NCI-H69 (cell line): ENCODE measurements around the gene ADGRG6.

Experiments used
- DNase-seq: peaks from one replicate; lab custom pipeline; 2025; lab: John Stamatoyannopoulos, UW

The ADGRG6 gene

DNA sequence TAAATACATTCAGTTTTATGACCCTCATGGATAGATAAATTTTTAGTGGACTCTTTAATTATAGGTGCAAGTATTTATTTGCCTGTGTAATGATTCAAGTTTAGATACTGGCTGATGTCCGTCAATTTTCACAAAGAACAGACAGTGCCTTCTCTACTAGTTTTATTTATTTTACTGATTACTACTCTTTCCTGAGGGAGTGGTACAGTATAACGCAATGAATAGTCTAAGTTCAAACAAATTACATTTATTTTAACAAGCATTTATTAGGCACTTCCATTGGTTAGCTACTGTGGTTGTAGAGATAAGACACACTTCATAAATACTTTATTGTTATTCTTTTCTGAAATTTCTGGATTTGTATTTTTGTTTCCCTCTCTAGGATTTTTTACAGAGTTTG, 74.3 kb downstream of the ADGRG6 start:
- no peak for DNase-seq

DNA sequence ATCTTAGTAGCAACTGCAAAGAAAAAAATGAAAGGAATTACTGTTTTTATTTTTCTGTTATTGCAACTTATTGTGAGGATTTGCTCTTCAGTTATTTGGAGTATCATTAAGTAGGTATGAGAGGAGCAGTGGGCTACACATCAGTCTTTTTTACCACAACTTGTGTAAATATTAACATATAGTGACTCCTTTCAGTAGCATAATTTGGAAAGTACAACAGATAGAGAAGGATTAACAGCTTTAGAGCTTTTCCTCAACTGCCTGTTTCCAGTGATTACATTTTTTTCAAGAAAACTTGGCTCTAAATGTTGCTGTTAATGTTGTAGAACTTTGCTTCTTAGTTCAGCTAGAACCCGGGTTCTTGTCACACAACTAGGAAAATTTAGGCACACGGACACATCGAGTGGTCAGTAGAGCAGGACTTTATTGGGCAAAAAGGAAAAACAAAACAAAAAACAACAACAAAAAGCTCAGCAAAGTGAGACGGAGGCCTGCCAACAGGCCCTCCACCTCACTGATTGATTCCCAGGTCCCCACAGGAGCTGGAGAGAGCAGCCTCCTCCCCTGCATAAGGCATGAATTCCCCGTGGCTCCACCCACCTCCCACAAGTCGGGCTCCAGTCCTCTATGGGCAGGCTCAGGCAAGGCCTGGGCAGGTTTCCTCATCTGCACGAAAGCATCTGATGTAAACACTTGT, 75.1 kb downstream of the ADGRG6 start:
- DNase-seq, result peak; percentile 75

DNA sequence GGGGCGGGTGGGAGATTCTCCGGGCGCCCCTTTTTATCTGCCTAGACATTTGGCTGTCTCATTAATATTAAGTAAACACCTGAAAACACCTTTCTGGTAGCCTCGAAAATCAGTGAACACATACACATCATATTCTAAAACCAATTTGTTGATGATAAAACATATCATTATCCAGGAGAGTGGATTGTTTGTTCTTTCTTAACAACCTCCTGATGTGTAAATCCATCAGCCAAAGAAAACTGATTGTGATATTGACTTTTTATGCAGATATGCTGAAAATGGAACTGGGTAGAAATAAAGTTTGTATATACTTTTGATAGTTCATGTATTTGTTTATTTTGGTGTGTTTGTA, 75.7 kb downstream of the ADGRG6 start:
- DNase-seq, result no peak

DNA sequence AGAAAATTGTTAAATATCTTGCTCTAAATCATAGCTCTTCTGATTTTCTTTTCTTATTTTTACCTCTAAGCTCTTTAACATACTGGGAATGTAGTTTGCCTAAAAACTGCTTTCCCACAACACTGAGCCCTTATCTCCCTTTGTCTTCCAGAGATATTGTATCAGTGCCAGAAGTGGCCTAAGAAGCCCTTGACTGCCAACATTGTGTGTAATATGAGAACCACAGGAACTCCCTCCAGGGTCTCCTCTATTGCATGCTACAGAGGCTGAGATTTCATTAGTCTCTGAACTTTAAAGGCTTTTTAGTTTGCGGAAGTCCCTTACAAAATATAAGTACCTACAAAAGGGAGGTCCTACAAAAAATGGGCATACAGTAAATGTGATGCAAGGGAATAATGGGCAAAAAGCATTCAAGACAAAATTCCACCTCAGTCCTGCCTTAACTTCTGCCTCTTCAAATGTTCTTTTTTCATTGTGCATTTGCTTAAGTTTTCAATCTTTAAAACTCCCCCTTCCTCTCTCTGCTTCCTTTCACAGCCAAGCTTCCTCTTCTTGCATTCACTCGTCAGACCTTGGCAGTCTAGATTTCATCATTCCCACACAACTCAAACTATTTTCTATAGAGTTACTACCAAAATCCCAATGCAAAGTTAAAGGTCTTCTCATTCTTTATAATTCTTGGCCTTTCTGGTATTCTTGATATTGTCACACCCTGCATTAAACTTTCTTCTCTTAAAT, 76.5 kb downstream of the ADGRG6 start:
- DNase-seq, result peak; percentile 32

DNA sequence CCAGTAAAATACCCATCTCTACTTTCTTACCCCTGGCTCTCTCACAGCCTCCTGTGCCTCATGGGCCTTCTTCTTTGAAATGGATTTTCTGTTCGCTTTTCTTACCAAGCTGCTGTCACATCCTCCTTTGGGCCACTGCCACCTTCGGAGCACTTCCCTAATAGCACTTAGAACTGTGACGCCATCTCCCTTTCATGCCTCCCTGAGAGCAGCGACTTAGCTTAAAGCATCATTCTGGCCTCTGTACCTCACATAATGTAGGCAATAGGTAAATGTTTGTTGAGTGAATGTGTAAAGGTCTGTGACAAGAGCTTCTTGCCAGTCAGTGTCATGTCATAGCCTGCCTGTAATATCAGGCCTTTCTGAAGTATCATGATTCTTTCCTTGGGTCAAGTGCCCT, 78.8 kb downstream of the ADGRG6 start:
- no peak for DNase-seq

DNA sequence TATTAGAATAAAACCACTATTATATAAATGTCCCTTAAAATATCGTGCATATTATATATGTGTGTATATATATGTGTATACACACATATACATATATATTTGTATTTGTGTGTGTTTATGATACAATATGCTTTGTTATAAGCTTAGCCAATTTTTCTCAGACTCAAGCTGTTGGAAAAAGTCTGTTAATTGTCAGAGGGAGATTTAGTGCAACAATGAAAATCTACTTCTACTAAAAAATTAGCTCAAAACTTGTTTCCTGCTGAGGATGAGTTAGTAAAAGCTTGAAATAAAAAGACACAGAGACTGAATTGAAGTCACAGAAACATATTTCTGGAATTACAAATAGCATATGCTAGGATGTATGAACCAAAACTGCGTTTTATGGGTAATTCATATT, 79.4 kb downstream of the ADGRG6 start:
- no peak for DNase-seq

DNA sequence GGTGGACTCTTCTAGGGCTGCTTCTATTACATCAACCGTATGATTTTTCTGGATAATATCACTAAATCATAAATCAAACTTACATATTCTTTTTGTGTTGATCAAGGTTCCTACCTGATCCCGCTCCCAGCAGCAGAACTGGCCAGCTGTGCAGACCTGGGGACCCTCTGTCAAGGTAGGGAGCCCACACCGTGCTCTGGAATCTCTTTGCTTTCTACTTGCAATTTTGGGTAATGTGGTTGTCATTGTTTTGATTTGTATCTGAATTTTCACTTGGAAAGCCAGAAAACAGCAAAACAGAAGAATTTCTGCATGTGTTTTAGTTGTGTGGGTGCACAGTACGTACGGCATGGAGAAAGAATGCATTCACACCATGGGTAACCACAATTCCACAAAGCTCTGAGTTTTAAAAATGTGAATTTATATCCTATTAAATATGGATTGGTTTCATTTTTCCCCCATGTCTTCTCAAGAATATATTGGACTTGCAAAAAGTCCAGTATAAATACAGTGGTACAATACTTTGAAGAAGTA, 80.1 kb downstream of the ADGRG6 start:
- no peak for DNase-seq

DNA sequence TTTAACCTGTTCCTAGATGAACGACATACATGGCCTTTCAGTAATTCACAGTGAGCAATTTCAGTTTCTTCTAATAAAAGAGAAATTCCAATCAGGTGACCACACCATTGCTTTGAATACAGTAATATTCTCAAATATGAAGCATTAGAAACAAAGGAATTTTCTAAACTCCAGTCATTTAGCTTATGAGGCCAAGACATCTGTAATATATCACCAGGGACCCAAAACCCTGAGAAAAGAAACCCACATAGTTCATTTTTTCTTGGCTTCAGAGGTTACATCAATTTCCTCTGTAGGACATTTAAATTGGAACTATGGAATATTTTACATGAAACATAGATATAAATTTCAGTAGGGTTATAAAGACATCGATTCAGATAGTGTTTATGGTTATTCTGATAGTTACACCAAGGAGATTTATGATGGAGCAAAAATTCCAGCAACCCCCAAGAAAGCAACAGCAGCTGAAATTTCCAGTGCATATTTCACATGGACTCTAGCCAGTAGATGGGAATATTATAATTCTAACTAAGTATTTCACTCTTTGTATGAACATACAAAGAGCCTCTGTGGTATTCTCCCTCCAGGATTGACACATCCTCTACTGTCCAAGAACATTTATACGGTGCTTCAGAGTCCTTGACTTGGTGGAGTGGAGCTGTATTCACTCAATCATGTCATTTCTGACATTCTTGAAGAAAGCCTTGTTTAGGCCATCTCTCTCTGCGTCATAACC, 82.9 kb downstream of the ADGRG6 start:
- DNase-seq, result no peak

DNA sequence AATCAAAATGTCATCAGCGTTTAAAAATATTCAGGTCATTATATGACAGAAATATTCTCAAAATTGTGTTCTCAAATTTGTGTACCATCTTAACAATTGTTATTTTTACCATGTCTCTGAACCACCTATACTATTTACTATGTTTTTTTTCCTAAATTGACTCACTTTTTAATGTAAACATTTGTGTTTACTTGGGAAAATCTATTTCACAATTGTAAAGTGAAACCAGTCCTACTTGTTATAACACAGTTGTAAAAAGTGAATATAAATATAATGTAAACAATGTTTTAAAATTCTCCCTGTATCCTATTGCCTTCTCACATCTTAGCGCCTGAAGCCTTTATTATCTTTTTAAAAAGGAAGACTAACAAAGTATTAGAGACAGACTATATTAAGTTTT, 83.5 kb downstream of the ADGRG6 start:
- no peak for DNase-seq

DNA sequence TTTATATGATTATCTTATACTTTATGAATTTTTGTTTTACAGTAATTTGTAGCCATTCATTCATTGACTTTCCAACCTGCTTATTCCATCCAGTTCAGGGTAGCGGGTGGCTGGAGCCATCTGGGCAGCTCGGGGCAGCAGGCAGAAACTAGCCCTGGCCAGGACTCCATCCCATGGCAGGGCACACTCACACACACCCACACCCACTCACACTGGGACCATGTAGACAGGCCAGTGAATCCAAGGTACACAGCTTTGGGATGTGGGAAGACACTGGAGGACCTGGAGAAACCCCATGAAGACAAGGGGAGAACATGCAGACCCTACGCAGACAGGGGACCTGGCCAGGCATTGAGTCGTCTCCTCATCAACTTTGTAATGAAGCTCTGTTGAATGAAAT, 84.8 kb downstream of the ADGRG6 start:
- no peak for DNase-seq

DNA sequence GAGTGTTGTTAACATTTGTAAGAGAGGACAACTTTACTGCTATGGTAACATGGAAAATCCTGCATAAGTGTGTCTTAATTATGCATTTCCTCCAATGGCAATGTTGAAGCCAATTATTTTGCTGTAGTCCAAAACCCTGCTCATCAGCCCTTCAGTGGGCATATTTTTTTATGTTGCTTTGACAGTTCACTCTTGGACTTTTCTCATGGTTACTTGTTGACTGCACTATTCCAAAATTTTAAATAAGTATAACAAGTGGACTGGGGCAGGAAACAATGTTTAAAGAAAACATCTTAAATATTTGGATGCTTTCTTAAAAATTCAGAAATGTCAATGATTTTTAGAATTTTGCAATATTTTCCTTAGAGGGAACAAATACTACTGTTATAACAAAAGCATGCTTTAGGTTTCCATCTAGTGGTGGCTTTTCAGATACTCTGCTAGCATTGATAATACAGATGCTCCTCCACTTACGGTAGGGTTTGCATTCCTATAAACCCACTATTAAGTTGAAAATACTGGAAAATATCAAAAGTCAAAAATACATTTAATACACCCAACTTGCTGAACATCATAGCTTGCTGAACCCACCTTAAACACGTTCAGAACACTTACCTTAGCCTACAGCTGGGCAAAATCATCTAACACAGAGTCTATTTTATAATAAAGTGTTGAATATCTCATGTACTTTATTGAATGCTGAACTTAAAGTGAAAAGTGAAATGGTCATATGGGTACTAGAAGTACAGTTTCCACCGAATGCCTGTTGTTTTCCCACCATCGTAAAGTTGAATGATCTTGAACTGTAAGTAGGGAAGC, 86.4 kb downstream of the ADGRG6 start:
- peak; percentile 55 for DNase-seq

DNA sequence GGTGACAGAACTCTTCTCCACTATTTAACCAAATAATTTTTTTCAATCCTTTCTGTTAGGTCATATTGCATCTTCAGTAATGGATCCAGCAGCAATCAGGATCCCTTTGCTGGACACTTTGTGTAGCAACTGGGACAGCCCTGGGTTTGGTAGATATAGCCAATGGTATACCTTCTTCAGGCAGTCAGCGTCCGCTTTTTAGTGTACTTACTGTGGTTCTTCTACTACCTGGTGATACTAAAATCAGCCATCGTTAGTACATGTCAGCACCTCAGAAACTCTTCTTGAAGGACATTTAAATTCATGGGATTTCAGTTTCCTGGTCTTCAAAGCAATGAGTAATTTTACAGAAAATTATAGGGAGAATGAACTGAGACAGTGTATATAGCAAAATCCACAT, 93.5 kb downstream of the ADGRG6 start:
- DNase-seq, result no peak

DNA sequence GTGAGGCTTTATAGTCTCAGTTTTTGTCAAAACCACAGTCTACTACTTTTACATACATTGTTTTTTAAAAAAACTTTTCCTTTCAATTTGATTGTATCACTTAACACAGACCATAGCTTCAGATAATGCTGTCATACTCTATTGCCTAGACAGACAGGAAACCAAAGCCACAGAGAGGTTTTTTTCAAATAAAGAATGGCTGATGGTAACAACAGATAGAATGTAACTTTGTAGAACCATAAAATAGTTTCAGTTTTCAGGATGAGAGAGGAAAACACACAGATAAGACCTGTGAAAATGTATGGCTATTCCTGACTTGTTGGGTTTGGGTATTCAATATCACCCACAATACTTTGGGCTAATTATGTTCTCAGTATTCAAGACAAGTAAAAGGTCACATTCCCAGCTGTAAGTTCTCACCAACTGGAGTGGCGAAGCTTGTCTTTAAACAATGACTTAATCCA, 94.0 kb downstream of the ADGRG6 start:
- peak; percentile 4 for DNase-seq

DNA sequence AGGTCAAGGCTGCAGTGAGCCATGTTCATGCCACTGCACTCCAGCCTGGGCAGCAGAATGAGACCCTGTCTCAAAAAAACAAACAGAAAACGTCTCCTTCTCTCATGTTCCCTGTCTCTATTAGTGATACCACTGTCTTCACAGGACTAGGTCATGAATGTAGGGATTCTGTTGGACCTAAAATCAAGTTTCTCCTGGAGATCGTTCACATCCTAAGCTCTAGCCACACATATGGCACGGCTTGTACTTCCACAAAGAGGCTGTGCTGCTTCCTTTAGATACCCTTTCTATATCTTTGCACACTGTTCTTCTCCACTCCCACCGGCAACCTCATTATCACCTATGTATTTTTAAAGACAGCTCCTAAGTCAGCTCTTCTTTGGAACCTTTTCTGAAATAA, 96.5 kb downstream of the ADGRG6 start:
- no peak for DNase-seq

DNA sequence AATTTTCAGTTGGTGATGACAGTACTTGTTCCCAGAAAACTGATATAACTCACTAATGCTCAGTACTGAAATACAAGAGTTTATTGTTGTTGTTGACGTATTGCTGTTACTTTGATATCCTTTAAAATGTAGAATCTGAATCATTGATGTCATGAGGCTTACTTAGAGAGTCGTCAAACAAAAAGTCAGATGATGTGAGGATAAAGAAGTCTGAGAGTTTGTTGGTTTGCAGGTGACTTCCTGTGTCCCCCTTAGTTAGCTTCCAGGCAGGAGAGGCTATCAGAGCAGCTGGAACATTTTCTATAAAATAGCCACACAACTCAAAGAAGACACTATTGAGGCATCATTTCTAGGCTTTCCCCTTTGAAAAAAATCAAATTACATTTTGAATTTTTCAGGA, 97.9 kb downstream of the ADGRG6 start:
- no peak for DNase-seq

DNA sequence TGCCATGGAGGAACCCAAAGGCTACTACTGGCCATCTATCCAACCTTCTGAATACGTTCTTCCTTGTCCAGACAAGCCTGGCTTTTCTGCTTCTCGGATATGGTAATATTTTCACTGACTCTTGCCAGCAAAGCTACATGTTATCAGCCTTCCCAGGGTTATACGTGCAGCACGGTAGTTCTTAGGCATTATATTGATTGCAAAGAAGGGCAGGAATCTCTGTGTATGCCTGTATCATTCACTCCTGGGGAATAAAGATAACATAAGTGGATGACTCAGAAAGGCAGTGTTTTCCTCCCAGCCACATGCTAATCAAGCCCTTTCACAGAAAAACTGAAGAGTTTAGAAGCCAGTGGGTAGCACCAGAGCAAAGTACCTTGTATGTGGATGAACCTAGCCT, 98.7 kb downstream of the ADGRG6 start:
- DNase-seq, result no peak

DNA sequence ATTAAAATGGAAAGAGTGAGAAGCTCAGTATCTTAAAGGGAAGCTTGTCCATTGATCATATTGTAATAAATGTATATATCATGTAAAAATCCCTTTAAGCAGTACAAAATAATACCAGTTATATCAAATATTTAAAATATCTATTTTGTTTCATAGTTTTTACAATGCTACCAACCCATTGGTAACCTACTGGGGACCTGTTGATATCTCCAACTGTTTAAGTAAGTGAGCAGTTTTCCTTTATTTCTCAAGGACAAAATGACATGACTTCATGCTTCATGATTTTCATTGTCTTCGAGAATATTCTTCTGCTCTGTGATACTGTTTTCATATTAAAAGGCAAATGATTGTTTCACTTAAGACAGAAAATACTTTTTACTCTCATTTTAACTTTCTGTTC, 100.0 kb downstream of the ADGRG6 start:
- no peak for DNase-seq

DNA sequence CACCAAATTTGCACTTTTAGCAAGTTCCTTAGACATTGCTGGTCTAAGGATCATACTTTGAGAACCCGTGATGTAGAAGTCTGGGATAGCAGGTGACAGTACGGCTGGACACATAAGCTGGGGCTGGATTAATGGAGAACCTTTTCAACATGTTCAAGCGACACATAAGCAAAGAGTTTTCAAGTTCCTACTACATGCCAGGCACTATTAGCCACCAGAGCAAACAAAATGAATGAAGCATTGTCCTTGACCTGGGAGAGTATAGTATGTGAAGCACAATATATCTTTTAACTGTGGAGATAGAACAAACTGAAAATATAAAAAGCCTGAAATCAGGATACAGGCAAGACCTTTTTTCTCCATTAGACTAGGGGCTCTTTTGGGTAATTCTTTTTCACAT, 102.9 kb downstream of the ADGRG6 start:
- DNase-seq, result no peak

DNA sequence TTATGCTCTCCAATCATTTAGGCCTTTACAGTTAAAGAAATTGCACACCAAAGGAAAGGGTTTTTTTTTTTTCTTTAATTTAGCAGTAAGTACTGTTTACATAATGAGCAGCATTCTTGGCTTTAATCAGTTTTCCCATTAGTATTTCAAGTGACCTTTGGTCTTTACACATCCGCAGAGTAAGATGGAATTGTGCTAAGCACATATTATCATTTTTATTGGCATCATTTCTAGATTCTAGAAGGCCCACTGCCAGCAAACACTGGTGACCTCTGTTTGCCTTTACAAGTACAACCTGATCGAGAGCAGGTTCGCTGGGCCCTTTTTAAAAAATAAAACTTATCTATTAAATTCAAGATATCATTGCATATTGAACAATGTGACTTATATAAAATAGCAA, 104.3 kb downstream of the ADGRG6 start:
- peak; percentile 8 for DNase-seq

DNA sequence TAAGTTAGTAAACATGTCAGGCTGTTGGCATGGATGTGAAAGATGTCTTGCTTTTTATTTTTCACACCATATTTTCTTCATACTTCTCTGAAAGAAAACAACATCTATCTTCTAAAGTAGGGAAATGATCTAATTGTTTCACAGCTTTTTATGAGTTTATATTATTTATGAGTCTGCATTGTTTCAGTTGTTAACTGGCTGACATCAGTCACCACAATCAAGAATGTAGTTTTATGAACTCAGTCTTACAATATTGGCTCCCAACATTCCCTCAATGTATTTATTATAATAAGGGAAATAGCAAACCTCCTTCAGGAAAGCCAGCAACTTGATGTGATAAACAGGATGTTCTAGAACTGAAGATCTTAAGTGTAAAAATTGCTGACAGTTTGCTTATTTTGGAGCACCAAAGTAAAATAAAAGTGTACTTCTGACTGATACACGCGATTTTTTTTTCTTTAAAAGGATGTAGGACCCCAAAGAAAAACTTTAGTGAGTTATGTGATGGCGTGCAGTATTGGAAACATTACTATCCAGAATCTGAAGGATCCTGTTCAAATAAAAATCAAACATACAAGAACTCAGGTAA, 106.0 kb downstream of the ADGRG6 start:
- DNase-seq, result no peak

DNA sequence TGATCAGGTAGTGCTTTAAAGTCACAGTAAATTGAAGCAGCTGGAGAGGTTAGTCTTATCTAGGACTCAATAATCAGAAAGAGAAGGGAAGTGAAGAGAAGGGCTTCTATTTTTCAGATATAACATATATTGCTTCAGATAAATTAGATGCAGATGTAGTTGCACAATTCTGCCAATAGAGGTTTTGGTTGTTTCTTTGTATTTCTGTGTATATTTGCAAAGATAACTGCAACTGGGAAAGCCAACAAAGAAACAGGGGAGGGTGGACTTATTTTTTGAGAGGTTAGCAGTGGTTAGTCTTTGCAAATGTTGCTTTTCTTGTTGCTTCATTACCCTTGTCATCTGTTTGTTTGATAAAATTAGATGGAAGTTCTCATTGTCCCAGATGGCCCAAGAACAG, 106.6 kb downstream of the ADGRG6 start:
- DNase-seq, result no peak

DNA sequence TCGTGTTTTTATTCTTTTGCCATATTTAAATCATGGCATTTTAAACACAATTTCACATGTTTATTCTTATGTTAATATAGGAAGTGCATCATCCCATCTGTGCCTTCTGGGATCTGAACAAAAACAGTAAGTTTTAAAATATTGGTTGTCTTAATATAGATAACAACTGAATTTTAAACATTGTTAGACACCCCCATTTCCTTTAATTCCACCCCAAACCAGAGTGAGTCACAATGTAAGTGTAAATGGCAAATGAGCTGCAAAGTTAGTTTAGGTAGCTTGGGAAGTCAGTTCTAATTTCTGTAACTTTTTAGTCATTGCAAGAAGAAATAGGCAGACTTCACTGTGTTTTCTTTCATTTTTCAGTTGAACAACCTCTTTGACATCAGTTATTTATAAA, 108.0 kb downstream of the ADGRG6 start:
- DNase-seq, result no peak
